Body of pancreas (tissue), 4 donors: Measurements from ENCODE around the gene DAB2IP.

Source experiments
- POLR2A ChIP-seq, 3 donors: fragments of 450-650 bp; IDR thresholded peaks; one replicate each; pipeline ENCODE4 v1.6.1; 2016; ENCODE audit warnings: antibody characterized with exemption in 3 of 3, mild to moderate bottlenecking in 2 of 3
- TF ChIP-seq, protein P1 (sequence below), 7 experiments: fragments of 450-650 bp in 4 of 7; fragments of 200-600 bp in 3 of 7; sonication (generic) in 3 of 7; IDR thresholded peaks; one replicate each; pipeline ENCODE4 v1.5.1; 2016 to 2019; ENCODE audit warnings: antibody characterized with exemption in 7 of 7

DNA sequence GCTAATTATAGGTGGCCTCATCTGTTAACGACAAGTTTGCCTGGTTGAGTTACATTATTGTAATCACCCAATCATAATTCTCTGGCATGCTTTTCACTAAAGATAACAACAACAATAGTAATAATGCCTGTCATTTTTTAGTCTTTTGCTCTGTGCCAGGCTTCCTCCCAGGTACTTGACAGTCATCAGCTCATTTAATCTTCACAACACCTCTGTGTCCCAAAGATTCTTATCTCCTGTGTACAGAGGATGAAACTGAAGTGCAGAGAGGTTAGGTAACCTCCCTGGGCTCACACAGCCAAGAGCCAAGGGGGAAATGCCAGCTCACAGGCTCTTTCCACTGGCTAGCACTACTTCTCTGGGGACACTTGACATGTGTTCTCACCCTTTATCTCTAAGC, 77.5 kb downstream of the DAB2IP start:
- TF ChIP-seq, protein P1, sequence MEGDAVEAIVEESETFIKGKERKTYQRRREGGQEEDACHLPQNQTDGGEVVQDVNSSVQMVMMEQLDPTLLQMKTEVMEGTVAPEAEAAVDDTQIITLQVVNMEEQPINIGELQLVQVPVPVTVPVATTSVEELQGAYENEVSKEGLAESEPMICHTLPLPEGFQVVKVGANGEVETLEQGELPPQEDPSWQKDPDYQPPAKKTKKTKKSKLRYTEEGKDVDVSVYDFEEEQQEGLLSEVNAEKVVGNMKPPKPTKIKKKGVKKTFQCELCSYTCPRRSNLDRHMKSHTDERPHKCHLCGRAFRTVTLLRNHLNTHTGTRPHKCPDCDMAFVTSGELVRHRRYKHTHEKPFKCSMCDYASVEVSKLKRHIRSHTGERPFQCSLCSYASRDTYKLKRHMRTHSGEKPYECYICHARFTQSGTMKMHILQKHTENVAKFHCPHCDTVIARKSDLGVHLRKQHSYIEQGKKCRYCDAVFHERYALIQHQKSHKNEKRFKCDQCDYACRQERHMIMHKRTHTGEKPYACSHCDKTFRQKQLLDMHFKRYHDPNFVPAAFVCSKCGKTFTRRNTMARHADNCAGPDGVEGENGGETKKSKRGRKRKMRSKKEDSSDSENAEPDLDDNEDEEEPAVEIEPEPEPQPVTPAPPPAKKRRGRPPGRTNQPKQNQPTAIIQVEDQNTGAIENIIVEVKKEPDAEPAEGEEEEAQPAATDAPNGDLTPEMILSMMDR (IDR thresholded peaks at IDR 0.05), result no peak
- no peak for TF ChIP-seq POLR2A (IDR thresholded peaks at IDR 0.05)
